Fibroblast of lung (primary cell): ENCODE results near the gene GALNT18.

ENCODE experiments used
- EZH2 ChIP-seq: IDR thresholded peaks from 2 replicates; pipeline ENCODE4 v1.5.1; 2012; ENCODE audit warnings: low read length, control low read depth, mild to moderate bottlenecking; ENCODE audit errors: missing control alignments
- TF ChIP-seq, protein P1 (sequence below), 2 donors: IDR thresholded peaks in 1 of 2; conservative IDR thresholded peaks in 1 of 2; 1 replicate in 1 of 2; 2 replicates in 1 of 2; pipeline ENCODE4 v1.5.1; 2011 to 2012; ENCODE audit warnings: low read length in 2 of 2, control low read depth in 1 of 2, inconsistent platforms in 1 of 2, low read depth in 1 of 2, mild to moderate bottlenecking in 1 of 2

DNA sequence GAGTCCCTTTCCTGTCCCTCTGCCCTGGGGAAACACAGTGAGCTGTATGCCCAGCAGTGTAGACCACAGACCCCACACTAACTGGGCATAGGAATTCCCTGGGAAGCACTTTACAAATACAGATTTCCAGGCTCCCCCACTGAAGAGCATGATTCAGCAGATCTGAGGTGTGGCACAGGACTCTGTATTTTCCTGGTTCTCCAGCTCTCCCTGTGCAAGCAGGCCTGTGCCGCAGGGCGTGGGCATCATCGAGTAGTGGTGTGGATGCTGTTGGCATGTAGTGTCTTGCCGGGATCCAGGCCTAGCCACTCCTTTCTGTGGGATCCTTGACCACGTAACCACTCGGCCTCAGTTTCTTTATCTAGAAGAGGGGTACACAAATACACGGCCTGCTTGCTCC lies 49.9 kb downstream of the GALNT18 start:
- TF ChIP-seq, protein P1, sequence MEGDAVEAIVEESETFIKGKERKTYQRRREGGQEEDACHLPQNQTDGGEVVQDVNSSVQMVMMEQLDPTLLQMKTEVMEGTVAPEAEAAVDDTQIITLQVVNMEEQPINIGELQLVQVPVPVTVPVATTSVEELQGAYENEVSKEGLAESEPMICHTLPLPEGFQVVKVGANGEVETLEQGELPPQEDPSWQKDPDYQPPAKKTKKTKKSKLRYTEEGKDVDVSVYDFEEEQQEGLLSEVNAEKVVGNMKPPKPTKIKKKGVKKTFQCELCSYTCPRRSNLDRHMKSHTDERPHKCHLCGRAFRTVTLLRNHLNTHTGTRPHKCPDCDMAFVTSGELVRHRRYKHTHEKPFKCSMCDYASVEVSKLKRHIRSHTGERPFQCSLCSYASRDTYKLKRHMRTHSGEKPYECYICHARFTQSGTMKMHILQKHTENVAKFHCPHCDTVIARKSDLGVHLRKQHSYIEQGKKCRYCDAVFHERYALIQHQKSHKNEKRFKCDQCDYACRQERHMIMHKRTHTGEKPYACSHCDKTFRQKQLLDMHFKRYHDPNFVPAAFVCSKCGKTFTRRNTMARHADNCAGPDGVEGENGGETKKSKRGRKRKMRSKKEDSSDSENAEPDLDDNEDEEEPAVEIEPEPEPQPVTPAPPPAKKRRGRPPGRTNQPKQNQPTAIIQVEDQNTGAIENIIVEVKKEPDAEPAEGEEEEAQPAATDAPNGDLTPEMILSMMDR (conservative IDR thresholded peaks at IDR 0.05 in 1 of 2, IDR thresholded peaks at IDR 0.05 in 1 of 2; ENCODE audit: low read depth in 1 of 2, low read length in 2 of 2) = no peak
- no peak for TF ChIP-seq EZH2
